ENCODE measurements around the gene ADARB2. TPM values are rescaled to one million over a fixed set of nuclear protein-coding genes. Genes with fewer than 3 reads are reported as not detected.

ADARB2 gene
- total and polyA plus RNA-seq, 10 of the 15 experiments (the other 5 are each of a cell fraction or from before 2014, with no cell fraction given): 0.02 to 4.1 (median 0.76) TPM

DNA sequence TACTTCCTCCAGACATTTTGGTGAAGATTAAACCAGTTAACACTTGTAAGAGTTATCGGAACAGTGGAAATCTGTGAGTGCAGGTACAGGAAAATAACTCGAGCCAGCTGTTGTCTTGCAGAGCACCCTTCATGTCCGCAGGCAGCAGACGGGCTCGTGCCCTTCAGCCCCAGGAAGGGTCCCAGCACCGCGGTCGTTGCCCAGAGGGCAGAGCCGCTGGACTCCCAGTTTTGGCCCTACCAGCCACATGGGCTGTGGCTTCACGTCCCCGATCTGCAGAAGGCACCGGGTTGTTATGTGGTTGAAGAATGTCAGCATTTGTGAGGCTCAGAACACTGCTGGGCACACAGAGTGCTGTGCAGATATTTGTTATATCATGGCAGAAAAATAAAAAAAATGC lies 7.2 kb upstream of the ADARB2 start:
- DNase-seq (ENCODE audit: low read depth, low spot score): no peak
- Histone ChIP-seq H3K27ac (ENCODE audit: control insufficient read depth, insufficient read depth) (no peak overlapping the region), H3K27me3 (replicated peaks in 1 of 2; ENCODE audit: control insufficient read depth in 2 of 2, insufficient read depth in 2 of 2, low read length in 1 of 2) (no peaks in the 10 kb centered on the region), H3K4me2 (ENCODE audit: control insufficient read depth, insufficient read depth) (no peak overlapping the region), H3K4me1 (ENCODE audit: control insufficient read depth, insufficient read depth, low read length) (peaks cover 9% of the 10 kb centered on the region), H3K4me3 (no peak overlapping the region), H3K9ac (ENCODE audit: control insufficient read depth, insufficient read depth, low read length) (no peak overlapping the region), H3K36me3 (ENCODE audit: control insufficient read depth in 2 of 2, insufficient read depth in 2 of 2, low read length in 1 of 2) (no peaks in the 10 kb centered on the region), H3K9me3 (replicated peaks; ENCODE audit: control insufficient read depth, insufficient read depth, low read length) (peaks cover 5% of the 10 kb centered on the region), H4K20me1 (ENCODE audit: control insufficient read depth, insufficient read depth) (no peaks in the 10 kb centered on the region), H3K79me2 (ENCODE audit: control insufficient read depth, insufficient read depth, low read length) (no peaks in the 10 kb centered on the region), H2AFZ (ENCODE audit: control insufficient read depth, low read depth, low read length) (no peak overlapping the region)
- no peak for FAIRE-seq
- SMC1A ChIA-PET (ENCODE audit: uncharacterized antibody, unreplicated experiment): no interaction called here
- intact Hi-C loops (cut with micrococcal nuclease; ENCODE audit: unreplicated experiment) (no loop called here), in situ Hi-C loops (cut with MboI) (no loop called here)
- CTCF ChIA-PET: no interaction called here
- POLR2A ChIA-PET: no interaction called here
- 30% methylated on average over 12 of the region's 12 CpGs for WGBS (ENCODE audit: insufficient coverage, insufficient replicate concordance, low lambda C conversion rate, missing lambda C conversion rate)
- no peak for ATAC-seq
- RAD21 ChIA-PET (ENCODE audit: unreplicated experiment): no interaction called here
- no TSS peak for BruUV-seq (replicated peaks)
- TF ChIP-seq BCL11A (IDR thresholded peaks at IDR 0.05; ENCODE audit: low read depth, low read length) (no peak), TARDBP (IDR thresholded peaks at IDR 0.05; ENCODE audit: borderline replicate concordance) (no peak)

DNA sequence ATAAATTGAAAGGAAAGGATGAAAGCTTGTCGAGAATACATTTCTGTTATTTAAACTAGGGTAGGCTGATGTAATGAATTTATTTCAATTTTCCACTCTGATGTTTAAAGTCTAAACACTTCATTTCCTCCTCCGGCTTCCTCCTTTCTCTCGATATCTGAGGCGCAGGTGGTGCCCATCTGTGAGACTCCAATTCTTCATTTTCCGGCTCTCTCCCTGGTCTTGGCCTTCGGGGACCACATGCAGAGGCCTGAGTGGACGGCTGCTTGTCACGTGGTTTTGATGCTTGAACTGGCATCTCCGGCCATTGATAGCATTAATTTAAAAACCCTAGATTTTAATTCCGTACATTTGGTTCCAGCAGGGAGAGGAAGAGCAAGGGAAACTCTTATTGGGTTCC lies 5.8 kb upstream of the ADARB2 start:
- Histone ChIP-seq H3K27me3 (replicated peaks in 1 of 2; ENCODE audit: control insufficient read depth in 2 of 2, insufficient read depth in 2 of 2, low read length in 1 of 2) (no peaks in the 10 kb centered on the region), H3K4me2 (ENCODE audit: control insufficient read depth, insufficient read depth) (no peak overlapping the region), H3K79me2 (ENCODE audit: control insufficient read depth, insufficient read depth, low read length) (no peaks in the 10 kb centered on the region), H3K9me3 (replicated peaks; ENCODE audit: control insufficient read depth, insufficient read depth, low read length) (no peaks in the 10 kb centered on the region), H3K27ac (ENCODE audit: control insufficient read depth, insufficient read depth) (no peak overlapping the region), H3K4me1 (ENCODE audit: control insufficient read depth, insufficient read depth, low read length) (peaks cover 18% of the 10 kb centered on the region), H3K36me3 (ENCODE audit: control insufficient read depth in 2 of 2, insufficient read depth in 2 of 2, low read length in 1 of 2) (no peaks in the 10 kb centered on the region), H2AFZ (ENCODE audit: control insufficient read depth, low read depth, low read length) (no peak overlapping the region), H3K9ac (ENCODE audit: control insufficient read depth, insufficient read depth, low read length) (no peak overlapping the region), H4K20me1 (ENCODE audit: control insufficient read depth, insufficient read depth) (no peaks in the 10 kb centered on the region), H3K4me3 (no peak overlapping the region)
- no peak for FAIRE-seq
- intact Hi-C loops (cut with micrococcal nuclease; ENCODE audit: unreplicated experiment) (no loop called here), in situ Hi-C loops (cut with MboI) (no loop called here)
- ATAC-seq: no peak
- TF ChIP-seq, protein P1, sequence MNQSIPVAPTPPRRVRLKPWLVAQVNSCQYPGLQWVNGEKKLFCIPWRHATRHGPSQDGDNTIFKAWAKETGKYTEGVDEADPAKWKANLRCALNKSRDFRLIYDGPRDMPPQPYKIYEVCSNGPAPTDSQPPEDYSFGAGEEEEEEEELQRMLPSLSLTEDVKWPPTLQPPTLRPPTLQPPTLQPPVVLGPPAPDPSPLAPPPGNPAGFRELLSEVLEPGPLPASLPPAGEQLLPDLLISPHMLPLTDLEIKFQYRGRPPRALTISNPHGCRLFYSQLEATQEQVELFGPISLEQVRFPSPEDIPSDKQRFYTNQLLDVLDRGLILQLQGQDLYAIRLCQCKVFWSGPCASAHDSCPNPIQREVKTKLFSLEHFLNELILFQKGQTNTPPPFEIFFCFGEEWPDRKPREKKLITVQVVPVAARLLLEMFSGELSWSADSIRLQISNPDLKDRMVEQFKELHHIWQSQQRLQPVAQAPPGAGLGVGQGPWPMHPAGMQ (IDR thresholded peaks at IDR 0.05; ENCODE audit: borderline replicate concordance): no peak
- TF ChIP-seq POLR2AphosphoS5 (IDR thresholded peaks at IDR 0.05; ENCODE audit: low read length): no peak
- no peak for TF ChIP-seq KAT2A (conservative IDR thresholded peaks at IDR 0.05; ENCODE audit: control insufficient read depth, low read depth, low read length)
- no peak for TF ChIP-seq POLR2A (IDR thresholded peaks at IDR 0.05; ENCODE audit: low read depth, low read length)
- no peak for TF ChIP-seq NFXL1 (IDR thresholded peaks at IDR 0.05; ENCODE audit: borderline replicate concordance)
- no peak for TF ChIP-seq ZNF24 (IDR thresholded peaks at IDR 0.05)
- TF ChIP-seq NR2C1 (IDR thresholded peaks at IDR 0.05): no peak
- TF ChIP-seq, protein P2, sequence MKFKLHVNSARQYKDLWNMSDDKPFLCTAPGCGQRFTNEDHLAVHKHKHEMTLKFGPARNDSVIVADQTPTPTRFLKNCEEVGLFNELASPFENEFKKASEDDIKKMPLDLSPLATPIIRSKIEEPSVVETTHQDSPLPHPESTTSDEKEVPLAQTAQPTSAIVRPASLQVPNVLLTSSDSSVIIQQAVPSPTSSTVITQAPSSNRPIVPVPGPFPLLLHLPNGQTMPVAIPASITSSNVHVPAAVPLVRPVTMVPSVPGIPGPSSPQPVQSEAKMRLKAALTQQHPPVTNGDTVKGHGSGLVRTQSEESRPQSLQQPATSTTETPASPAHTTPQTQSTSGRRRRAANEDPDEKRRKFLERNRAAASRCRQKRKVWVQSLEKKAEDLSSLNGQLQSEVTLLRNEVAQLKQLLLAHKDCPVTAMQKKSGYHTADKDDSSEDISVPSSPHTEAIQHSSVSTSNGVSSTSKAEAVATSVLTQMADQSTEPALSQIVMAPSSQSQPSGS (IDR thresholded peaks at IDR 0.05; ENCODE audit: low read length): no peak
- ChIA-PET SMC1A (ENCODE audit: uncharacterized antibody, unreplicated experiment) (interaction anchor here (0.7 to 1.0 kb wide), 2 partner anchors 11 to 101 kb away, joined by 3 read pairs; no protein-coding TSS in a partner anchor), CTCF (interaction anchor here (1.3 kb wide), 1 partner anchor 12 kb away, joined by 6 read pairs; no protein-coding TSS in a partner anchor), RAD21 (ENCODE audit: unreplicated experiment) (no interaction called here), POLR2A (no interaction called here)
- no peak for DNase-seq (ENCODE audit: low read depth, low spot score)
- 42% methylated on average over 10 of the region's 10 CpGs for WGBS (ENCODE audit: insufficient coverage, insufficient replicate concordance, low lambda C conversion rate, missing lambda C conversion rate)
- no TSS peak for BruUV-seq (replicated peaks)

All from GM12878 (cell line).